NCI-H187 (cell line): ENCODE measurements around the gene TMED7.

Experiments used
- DNase-seq, 2 experiments: peaks; one replicate each; lab custom pipeline; 2025; lab: John Stamatoyannopoulos, UW

TMED7 gene

DNA sequence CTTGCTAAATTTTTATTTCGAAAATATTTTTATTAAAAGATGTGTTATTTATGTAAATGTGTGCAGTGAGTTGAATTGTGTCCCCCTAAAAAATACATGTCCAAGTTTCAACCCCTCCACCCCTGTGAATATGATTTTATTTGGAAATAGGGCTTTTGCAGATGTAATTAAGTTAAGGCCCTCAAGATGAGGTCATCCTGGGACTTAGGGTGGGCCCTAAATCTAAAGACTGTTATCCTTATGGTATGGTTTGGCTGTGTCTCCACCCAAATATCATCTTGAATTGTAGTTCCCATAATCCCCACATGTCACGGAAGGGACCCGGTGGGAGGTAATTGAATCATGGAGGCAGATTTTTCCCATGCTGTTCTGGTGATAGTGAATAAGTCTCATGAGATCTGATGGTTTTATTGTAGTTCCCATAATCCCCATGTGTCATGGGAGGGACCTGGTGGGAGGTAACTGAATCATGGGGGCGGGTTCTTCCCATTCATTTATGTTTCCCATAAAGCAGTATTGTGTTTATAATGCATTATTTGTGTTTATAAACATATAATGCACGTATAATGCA is 1.5 kb upstream of the TMED7 start:
- no peak for DNase-seq

DNA sequence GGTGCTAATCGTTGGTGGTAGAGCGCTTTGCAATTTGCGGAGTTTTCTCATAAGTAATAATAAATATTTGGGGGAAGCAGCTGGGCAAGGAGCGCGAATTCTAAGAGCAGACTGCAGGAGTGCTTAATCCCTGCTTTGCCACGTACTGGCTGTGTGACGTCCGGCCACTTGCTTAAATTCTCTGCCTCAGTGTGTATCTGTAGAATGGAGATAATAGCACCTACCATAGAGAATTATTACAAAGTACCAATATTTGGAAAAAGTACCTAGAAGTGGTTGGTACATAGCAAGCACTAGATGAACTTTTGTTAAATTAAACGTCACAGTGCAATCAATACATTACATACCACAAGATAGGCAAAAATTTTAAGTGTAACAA is 598 bp upstream of the TMED7 start:
- DNase-seq = no peak

DNA sequence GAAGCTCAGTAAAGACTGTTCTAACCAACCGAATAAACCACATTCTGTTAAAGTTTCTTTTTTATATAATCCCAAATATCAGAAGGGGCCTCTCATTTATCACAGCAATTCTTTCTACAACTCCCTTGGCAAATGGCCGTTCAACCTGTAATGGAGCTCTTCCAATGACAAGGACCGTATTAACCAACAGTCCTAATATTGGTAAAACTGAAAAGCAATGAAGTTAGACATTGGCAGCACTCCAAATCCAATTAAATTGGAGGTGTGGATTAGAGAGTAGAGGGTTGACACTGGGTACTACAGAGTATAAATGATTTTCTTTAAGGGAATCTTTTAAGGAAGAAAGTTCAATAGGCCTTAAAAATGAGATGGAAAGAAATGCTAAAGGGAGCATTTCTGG is 842 bp downstream of the TMED7 start:
- DNase-seq = no peak

DNA sequence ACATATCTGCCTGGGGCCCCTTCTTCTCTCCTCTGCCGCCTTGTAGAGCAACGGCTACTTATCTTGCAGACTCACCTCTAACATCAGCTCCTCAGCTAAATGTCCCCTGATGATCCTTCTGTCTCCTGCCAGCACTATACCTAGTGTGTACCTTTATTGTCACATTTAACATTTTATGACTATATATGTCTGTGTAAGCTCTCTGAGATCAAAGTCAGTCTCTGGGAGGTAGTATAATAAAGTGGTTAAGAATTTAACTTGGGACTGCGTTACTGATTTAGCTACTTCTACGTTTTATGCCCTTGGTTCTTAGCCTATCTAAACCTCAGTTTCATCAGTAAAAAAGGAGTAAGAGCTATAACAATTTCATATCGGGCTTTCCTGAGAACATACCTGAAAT is 2.2 kb downstream of the TMED7 start:
- DNase-seq = no peak

DNA sequence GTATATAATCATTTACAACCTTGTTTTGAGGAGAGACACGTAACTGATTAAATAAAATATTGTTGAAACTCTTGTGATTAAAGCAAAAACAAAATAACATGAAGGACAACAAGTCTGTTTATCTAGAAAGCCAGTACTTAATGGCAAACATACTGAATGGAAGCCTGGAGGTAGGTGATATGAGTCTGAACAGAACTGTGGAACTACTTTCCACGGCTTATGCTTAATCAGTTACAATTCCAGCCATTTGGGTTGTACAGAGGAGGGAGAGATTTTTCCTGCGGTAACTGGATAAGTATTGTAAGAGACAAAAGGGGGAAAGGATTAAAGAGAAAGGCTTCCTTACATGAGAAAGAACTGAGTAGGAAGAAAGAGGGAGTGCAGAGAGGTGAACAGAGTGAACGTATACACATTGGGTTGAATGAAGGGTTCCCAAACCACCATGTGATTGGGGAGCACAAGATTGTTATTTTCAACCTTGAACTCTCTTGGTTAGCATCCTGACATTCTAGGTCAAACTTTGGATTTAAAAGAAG is 4.4 kb downstream of the TMED7 start:
- no peak for DNase-seq

DNA sequence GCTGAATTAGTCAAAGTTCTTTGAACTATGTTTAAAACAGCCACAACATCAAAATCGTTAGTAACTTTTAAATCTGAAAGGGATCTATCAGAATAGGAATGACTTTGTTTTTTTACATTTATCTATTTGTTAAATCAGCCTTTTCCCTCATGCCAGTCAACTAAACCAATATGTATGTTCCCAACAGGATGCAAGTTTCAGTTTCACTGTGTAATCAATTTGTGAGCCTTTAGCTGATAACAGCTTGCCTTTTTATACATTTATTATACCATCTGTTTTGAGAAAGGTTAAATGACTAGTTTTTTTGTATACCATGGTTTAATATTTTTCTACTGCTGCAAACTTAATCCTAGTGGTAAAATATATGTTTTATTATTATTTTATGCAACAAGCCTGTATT is 8.9 kb downstream of the TMED7 start:
- DNase-seq = no peak

DNA sequence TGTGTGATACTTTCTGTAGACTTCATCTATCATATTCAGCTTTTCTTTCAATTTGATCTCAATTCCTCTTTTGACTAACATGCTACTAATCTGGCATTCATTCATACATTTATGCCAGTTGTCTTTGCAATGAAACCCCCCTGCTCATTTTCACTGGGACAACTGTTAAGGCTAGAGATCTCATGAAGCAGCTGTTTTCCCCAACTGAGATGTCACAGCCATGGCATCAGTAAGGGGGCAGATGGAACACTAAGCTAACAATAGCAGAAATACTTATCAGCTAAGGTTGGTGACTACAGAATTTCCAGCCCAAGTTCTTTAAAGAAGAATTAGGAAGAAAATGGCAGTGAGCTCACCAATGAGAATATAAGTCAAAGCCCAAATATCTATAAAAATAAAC is 9.4 kb downstream of the TMED7 start:
- no peak for DNase-seq

DNA sequence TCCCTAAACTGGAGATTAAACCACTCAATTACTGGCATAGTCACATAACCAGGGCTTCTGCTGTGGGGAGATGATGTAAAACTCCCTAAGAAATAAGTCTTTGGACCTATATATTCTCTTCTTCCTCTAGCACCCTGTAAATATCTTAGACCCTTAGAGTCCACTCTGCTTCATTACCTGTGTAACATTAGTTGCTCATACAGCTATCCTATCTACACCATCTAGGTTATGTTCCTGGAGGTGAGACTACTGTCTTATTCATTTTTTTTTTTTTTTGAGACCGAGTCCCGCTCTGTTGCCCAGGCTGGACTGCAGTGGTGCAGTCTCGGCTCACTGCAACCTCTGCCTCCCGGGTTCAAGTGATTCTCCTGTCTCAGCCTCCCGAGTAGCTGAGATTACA is 14.0 kb downstream of the TMED7 start:
- no peak for DNase-seq

DNA sequence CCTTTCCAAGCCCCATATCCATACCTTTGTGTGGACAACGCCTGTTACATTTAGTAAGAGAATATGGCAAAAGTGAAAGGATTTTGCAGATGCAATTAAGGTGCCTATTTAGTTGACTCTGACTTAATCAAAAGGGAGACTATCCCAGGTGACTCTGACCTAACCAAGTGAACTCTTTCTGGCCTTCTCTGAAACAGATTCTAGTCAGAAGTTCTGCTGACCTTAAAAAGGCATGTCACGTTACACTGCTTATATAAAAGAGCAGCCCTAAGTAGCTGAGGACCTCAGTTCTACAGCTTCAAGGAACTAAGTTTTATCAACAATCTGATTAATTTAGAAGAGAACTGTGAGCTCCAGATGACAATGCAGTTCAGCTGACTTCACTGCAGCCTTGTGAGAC is 17.9 kb downstream of the TMED7 start:
- no peak for DNase-seq

DNA sequence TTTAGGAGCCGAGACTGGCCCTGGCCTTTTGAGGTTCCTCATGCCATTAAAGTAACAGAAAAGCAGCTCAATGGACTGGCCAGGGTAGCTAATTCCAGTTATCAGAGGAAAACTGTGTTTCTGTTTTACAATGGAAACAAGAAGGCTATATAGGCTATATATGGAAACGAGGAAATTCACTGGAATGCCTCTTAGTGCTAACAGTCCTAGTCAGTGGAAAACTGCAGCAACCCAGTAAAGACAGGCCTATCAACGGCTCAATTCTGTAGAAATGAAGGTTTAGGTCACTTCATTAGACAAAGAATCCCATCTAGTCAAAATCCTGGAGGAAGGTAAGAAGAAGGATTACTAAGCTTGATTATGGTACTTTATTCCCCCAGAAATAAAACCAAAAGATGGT is 20.4 kb downstream of the TMED7 start:
- DNase-seq = no peak

DNA sequence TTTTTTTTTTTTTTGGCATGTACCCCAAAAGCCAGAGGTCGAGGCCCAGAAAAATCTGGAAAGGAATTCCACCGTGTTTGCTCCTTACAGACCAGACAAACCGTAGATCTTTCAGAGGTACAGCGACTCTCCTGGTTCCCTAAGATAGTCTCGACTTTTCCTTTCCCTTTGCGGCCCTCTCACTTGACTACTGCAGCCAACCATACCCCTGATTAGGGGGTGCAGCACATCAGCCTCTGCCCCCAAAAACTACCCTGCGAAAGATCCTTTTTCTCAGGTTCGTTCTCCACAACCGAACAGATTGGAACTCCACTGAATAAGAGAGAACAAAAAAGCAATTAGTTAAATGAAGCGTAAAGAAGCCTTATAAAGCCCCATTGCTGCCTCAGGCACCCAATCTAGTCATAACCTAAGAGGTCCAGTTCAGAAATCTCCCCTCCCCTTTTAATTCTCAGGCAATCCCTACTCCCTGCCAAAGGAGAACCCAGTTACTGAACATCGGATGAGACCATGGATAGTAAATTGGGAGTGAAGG is 23.2 kb downstream of the TMED7 start:
- no peak for DNase-seq

DNA sequence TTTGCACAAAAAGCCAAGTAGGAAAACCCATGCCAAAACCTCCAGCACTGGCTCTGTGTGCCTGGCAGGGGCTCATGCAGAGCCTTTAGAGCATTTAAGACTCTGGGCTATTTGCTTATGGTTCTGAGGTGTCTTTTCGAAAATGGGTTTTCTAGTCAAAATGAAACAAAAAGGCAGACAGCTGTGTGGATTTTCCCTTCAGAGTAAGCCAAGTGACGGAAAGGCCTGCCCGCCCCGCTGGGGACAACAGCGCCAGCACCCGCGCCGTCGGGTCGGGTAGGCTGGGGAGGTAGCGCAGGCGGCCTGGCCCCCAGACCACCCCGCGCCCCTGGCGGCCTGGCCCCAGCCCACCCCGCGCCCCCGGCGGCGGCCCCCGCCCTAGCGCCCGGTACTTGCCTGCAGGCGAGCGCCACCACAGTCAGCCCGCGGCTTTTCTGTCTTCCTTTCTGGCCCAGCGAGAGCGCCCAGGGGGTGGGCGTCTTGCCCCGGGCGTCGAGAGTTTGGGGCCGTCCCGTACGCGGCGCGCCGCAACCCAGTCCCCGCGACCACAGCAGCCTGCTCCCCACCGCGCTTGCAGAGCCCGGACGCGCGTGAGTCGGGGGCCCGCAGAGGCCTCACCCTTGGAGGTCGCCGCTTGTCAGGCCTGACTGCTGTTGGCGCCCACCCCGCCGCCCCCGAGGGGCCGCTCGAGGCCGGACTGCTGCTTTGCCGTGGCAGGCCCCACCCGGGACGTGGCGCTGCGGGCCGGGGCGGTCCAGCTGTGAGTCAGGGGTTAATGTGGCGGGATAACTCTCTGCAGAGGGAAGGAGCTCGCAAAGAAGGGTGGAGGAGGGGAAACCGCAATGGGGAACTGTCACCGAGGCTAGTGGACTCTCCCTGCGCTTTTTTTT is 23.9 kb downstream of the TMED7 start, which contains the start of gene TICAM2:
TSS of gene TICAM2 (minus strand) at position 779 of the 890 bp plus-strand sequence. CDS start 21,223 bp downstream, outside the sequence.
- no peak for DNase-seq

DNA sequence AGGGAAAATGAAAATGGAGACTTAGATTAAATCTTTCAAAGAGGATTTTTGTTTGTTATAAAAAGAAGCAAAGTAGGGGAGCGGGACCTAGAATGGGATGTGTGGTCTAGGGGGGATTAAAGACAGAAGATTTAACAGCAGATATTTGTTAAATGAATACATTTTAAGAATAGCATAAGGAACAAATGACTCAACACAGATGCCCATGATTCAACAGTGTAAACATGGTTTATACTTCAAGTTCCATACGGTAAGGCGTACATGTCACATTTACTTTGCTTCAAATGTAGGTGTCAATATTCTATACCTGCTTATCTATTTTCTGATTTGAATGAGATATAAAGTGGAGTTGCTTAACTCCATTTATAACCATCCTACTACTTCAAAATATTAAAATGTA is 25.1 kb downstream of the TMED7 start:
- no peak for DNase-seq

DNA sequence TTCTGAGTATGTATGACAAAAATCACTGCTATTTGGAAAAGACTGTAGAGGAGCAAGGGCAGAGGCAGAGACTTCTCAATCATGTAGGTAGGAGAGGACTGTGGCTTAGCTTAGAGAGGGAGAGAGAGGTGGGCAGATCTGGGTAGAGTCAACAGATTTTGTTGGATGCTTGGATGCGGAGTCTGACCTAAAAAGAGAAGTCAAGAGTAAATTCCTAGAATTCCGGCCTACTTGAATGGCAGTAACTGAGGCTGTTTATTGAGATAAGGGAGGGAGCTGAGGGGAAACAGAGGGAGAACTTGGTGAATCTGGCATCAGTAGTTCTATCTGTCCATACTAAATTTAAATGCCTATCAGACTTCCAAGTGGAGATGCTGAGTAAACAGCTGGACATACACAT is 25.9 kb downstream of the TMED7 start:
- no peak for DNase-seq

DNA sequence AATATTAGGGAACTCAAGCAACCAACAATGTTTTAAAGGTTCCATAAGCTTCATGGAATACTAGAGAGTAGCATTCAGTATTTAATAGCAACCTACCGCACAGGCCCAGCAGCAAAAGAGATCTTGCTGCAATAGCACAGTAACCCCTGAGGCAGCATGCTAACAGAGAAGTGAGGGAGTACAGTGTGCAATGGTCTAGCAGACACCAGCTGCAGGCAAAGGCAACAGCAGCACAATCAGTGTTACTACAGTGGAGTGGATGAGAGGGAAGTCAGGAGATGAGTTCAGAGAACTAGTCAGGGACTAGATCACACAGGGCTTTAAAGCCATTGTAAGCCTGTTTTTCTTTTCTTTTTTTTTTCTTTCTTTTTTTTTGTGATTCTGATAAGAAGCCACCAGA is 26.3 kb downstream of the TMED7 start:
- DNase-seq = no peak

DNA sequence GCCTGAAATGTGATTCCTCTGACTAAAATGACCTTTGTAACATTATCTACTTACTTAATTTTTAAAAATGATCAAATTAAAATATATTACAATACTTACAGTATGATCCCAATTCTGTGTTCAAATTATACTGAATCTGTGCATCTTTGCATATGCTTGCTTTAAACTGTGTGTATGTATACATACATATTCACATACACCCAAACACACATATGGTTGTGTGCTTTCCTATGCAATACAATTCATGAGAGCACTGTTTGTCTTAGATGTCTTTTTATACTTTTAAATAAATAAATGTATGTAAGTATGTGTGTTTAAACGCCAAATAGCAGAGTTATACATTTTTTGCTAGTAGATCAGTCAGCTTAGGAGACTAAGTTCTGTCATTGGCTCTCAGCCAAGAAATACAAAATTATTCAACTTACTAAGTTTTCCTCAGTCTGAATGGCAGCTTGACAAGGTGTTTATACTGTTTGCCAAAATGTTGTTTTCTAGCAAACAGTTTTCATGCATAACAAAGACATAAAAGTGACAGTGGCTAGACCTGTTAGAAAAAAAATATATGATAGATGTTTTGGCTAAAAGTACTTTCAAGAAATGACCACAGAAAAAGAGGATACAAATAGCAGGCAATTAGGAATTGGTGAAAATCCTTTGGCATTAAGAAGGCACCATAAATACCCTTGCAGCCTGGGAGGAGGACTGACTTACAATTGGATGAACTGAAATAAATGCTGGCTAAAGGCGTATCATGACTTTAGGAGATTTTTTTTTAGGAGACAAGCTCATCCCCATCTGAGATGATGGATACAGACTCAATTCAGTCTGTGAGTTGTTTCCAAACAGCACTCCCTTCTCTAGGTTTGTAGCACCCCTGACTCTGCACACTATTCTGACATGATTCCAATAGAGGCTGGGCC is 31.4 kb downstream of the TMED7 start:
- DNase-seq = no peak

DNA sequence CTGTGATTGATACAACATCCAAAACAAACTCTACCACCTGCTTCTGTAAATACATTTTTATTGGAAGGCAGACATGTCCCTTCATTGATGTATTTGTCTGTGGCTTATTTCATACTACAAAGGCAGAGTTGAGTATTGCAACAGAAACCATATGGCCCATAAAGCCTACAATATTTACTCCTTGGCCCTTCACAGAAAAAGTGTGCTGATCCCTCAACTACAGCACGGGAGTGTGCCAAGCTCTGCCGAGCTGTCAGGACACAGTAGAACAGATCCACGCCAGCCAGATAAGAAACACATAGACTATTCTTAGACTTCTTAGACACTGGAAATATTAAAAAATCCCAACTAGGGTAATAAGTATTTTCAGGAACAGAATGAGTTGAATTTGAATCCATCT is 36.8 kb downstream of the TMED7 start:
- DNase-seq = no peak

DNA sequence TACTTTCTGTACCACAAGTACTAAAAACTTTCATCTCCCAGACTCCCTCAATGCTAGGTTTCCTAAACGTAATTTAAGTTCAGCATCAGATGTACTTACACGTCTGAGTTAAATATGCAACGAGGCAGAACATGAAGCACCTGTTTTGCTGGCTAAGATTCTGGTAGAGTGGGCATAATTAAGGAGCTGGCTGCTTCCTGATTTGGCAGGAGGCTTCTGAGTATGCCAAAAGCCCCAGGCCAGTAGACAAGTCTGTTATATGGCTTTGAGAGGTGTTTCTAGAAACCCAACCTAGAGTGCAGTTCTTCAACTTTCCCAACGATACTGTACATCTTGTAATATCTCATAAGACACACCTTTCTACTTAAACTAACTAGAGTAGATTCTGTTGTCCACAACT is 37.2 kb downstream of the TMED7 start:
- DNase-seq = no peak

DNA sequence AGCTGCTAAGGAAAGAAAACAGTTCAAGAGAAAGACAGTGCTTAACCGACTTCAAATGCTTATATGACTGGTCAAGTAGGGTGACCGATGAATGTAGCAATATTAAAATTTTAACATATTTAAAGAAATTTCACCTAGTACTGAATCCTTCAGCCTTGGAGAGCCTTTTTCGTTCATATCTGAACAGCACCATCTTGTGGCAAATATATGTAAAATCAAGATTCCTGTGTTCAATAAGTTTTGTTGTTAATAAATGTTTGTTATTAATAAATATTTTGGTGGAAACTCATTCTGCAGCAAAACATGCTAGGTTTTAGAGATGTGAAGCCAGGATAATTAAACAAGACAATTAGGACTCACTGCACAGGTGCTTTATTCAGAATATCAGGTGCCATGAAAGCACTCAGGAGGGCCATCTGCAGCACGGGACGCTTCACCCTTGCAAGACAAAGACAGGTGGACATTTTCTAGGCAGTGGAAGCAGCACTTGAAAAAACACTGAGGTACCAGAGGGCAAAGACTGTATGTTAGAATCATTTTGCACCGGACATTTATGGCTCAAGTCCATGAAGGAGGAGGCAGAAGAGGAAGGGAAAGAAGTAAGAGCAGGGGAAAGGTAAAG is 39.2 kb downstream of the TMED7 start:
- DNase-seq = no peak

DNA sequence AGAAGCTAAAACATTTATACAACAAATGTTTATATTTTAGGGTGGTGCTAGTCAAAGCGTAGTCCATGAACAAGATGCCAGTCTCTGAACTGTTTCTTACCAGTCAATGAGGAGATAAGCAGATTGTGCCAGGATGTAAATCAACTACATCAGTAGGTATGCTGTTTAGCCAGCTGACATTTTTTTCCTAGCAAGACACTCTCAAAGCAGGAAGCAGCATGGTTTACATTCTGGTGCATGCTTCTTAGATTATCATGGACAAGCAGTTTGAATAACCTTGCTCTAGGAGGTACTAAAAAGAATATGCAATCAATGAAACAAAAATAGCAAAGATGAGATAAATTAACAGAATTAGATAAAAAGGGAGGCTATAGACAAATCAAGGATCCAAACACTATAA is 40.6 kb downstream of the TMED7 start:
- DNase-seq = no peak

DNA sequence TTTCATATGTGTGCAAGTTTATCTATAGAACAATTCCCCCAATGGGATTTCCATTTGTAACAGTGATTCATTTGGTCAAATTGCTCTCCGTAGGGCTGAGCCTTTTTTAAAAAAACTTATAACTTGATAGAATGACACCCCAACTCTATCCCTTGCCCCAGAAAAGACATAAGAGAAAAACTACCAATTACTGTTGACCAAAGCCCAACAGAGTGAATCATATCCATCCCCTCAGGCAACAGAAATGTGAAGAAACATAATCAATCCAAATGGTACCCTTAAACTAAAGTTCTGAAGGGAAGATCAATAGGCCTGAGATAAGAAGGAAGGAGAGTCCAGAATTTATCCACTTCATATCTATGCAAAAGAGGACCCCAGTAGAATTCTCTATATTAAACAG is 41.3 kb downstream of the TMED7 start:
- DNase-seq = no peak

DNA sequence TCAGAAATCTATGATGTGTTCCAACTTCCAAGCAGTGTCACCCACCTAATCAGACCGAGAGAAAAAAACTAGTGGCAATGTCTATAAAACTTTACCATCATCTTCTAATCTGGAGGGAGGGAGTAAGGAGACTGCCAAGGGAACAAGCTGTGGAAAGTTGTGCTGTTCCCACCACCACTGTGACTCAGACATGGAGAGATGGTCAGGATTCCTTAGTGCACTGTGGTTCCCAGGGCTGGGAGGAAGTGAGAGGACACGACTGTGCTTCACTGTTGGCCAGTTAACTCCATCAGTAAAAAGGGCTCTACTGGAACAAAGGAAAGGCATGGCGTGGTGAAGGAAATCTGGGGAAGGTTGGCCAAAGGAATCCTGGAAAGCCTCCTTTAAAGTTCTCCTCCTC is 42.4 kb downstream of the TMED7 start:
- no peak for DNase-seq
